Ovary (tissue), 9 donors: ENCODE data around the gene GLRA1. TPM values are rescaled to one million over a fixed set of nuclear protein-coding genes. Genes with fewer than 3 reads are reported as not detected.

Source experiments
- DNase-seq, 5 donors: peaks; one replicate each; pipeline ENCODE4 v3.0.0-alpha.2; 2019 to 2020
- H3K27ac ChIP-seq, 2 donors: fragments of 200-600 bp; one replicate each; pipeline versions ENCODE4 v1.5.1 to v1.8.0; 2019 to 2022
- H3K27me3 ChIP-seq: fragments of 200-600 bp; one replicate; pipeline ENCODE4 v1.8.0; 2022
- H3K36me3 ChIP-seq: fragments of 200-600 bp; sonication (generic); one replicate; pipeline ENCODE4 v1.5.1; 2019
- H3K4me1 ChIP-seq: one replicate; pipeline ENCODE4 v1.8.1; 2013; ENCODE audit warnings: mild to moderate bottlenecking, moderate library complexity; ENCODE audit not compliant: insufficient read depth
- H3K4me3 ChIP-seq: fragments of 200-600 bp; sonication (generic); one replicate; pipeline ENCODE4 v1.5.1; 2017
- H3K9me3 ChIP-seq, 2 donors: fragments of 200-600 bp in 1 of 2; sonication (generic) in 1 of 2; one replicate each; pipeline versions ENCODE4 v1.5.1 to v1.8.1; 2013 to 2019; ENCODE audit warnings: mild to moderate bottlenecking in 1 of 2, moderate library complexity in 1 of 2
- EP300 ChIP-seq: sonication (generic); formaldehyde crosslinking; IDR thresholded peaks from one replicate; pipeline ENCODE4 v1.6.1; 2017; ENCODE audit warnings: antibody characterized with exemption
- POLR2A ChIP-seq: fragments of 450-650 bp; IDR thresholded peaks from one replicate; pipeline ENCODE4 v1.6.1; 2017; ENCODE audit warnings: antibody characterized with exemption, mild to moderate bottlenecking, moderate library complexity
- WGBS, 3 donors: extraction: QIAGEN DNeasy Blood & Tissue Kit in 1 of 3; methylation state at CpG; one replicate each; pipeline versions ENCODE4 v1.1.5 to v1.1.7; 2013 to 2017; 5-methylcytosine and 5-hydroxymethylcytosine counted together
- intact Hi-C, 4 donors: fragments of 100-400 bp; cut with DNase I; formaldehyde crosslinking; loops; one replicate each; pipeline versions ENCODE4 v1.11.0 to v1.15.1; 2022 to 2023
- polyA plus RNA-seq, 2 donors: library from polyadenylated mRNA; stranded (reverse); fragments of 200-250 nt in 1 of 2; fragments of 350-450 nt in 1 of 2; fragmentation: Illumina TruSeq in 1 of 2; extraction: RNeasy Lipid Tissue Mini Kit (QIAGEN cat#74804) in 1 of 2; gene quantifications; one replicate each; pipeline ENCODE4 v1.2.3, GENCODE V29; 2013 to 2014
- total RNA-seq, 7 donors: library from RNA; depleted of rRNA in 2 of 7; stranded (reverse); fragments of >200 nt in 2 of 7; fragmentation: NEBNext Ultra II Directional in 3 of 7; extraction: Animal tissue kit (Norgen Biotek cat#: 25700) in 3 of 7; gene quantifications; one replicate each; pipeline versions ENCODE4 v1.1.0 to v1.2.4, GENCODE V29; 2016 to 2023
- TF ChIP-seq, protein P1 (sequence below), 3 donors: fragments of 450-650 bp in 2 of 3; fragments of 200-600 bp in 1 of 3; IDR thresholded peaks; one replicate each; pipeline versions ENCODE4 v1.5.1 to v1.8.0; 2016 to 2022; ENCODE audit warnings: antibody characterized with exemption in 3 of 3, mild to moderate bottlenecking in 1 of 3
- donor health status: DM: no; HTN: no; CAD: no; lungs with moderate emphysema.
- donor health status: DM: no; HTN: no; CAD: no.
- donor health status: Bipolar disorder and iron deficiency.
- donor health status: DM: yes; HTN: yes; CAD: no.
- donor health status: DM: no; HTN: no; CAD: no.
- donor health status: DM: yes; HTN: yes; CAD: no.

GLRA1 gene
- total and polyA plus RNA-seq, 9 donors = not detected

DNA sequence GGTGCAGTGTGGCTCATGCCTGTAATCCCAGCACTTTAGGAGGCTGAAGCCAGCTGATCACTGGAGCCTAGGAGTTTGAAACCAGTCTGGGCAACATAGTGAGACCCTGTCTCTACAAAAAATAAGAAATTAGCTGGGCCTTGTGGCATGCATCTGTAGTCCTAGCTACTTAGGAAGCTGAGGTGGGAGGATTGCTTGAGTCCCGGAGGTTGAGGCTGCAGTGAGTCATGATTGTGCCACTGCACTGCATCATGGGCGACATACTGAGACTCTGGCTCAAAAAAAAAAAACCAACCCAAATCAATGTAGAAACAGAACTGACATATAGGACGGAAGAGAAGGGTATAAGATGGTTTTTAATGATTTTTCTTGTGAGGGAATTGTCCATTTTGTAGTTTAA, 125.2 kb downstream of the GLRA1 start:
- intact Hi-C loops = no loop called here
- no peak for DNase-seq
- no peak overlapping the region for H3K27ac ChIP-seq
- no peak overlapping the region for H3K4me3 ChIP-seq
- TF ChIP-seq POLR2A = no peak
- no peak for TF ChIP-seq EP300
- TF ChIP-seq, protein P1, sequence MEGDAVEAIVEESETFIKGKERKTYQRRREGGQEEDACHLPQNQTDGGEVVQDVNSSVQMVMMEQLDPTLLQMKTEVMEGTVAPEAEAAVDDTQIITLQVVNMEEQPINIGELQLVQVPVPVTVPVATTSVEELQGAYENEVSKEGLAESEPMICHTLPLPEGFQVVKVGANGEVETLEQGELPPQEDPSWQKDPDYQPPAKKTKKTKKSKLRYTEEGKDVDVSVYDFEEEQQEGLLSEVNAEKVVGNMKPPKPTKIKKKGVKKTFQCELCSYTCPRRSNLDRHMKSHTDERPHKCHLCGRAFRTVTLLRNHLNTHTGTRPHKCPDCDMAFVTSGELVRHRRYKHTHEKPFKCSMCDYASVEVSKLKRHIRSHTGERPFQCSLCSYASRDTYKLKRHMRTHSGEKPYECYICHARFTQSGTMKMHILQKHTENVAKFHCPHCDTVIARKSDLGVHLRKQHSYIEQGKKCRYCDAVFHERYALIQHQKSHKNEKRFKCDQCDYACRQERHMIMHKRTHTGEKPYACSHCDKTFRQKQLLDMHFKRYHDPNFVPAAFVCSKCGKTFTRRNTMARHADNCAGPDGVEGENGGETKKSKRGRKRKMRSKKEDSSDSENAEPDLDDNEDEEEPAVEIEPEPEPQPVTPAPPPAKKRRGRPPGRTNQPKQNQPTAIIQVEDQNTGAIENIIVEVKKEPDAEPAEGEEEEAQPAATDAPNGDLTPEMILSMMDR (IDR thresholded peaks at IDR 0.05) = no peak
- 74 to 83% (median 83%) methylated on average over 3 of the region's 3 CpGs for WGBS, 3 donors
- H3K9me3 ChIP-seq = no peaks in the 10 kb centered on the region
- H3K4me1 ChIP-seq = no peaks in the 10 kb centered on the region
- no peaks in the 10 kb centered on the region for H3K27me3 ChIP-seq
- H3K36me3 ChIP-seq = no peaks in the 10 kb centered on the region

DNA sequence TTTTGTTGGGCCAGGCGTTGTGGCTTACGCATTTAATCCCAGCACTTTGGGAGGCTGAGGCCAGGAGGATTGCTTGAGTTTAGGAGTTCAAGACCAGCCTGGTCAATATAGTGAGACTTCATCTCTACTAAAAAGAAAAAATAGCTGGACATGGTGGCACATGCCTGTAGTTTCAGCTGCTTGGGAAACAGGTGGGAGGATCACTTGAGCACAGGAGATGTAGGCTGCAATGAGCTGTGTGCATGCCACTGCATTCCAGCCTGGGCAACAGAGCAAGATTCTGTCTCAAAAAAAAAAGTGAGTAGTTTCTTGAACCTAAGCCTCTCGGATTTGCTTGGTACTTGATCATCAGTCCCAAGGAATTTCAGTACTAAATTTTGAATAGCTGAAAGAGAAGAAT, 126.0 kb downstream of the GLRA1 start:
- Histone ChIP-seq H3K4me3 (no peak overlapping the region), H3K4me1 (no peaks in the 10 kb centered on the region), H3K27me3 (no peaks in the 10 kb centered on the region), H3K27ac (no peak overlapping the region), H3K9me3 (no peaks in the 10 kb centered on the region), H3K36me3 (no peaks in the 10 kb centered on the region)
- no peak for DNase-seq
- TF ChIP-seq, protein P1 (IDR thresholded peaks at IDR 0.05) = no peak
- TF ChIP-seq POLR2A = no peak
- no peak for TF ChIP-seq EP300
- intact Hi-C loops = no loop called here
- 93 to 96% (median 94%) methylated on average over 3 of the region's 3 CpGs for WGBS, 3 donors

GRCh38 chr5:151795426-151795825, 129.2 kb downstream of the GLRA1 start:
- intact Hi-C loops = no loop called here
- no peaks in the 10 kb centered on the region for H3K9me3 ChIP-seq
- H3K36me3 ChIP-seq = no peaks in the 10 kb centered on the region
- no peak overlapping the region for H3K27ac ChIP-seq
- no peaks in the 10 kb centered on the region for H3K27me3 ChIP-seq
- WGBS, 3 donors = 85 to 91% (median 86%) methylated on average over 1 of the region's 1 CpG
- DNase-seq = no peak
- H3K4me3 ChIP-seq = no peak overlapping the region
- TF ChIP-seq, protein P1 (IDR thresholded peaks at IDR 0.05) = no peak
- TF ChIP-seq EP300 = no peak
- no peak for TF ChIP-seq POLR2A
- H3K4me1 ChIP-seq = no peaks in the 10 kb centered on the region

GRCh38 chr5:151793358-151793757, 131.3 kb downstream of the GLRA1 start:
- no peaks in the 10 kb centered on the region for H3K9me3 ChIP-seq
- H3K36me3 ChIP-seq = no peaks in the 10 kb centered on the region
- H3K4me1 ChIP-seq = no peaks in the 10 kb centered on the region
- no peaks in the 10 kb centered on the region for H3K27me3 ChIP-seq
- no peak overlapping the region for H3K4me3 ChIP-seq
- TF ChIP-seq, protein P1 (IDR thresholded peaks at IDR 0.05) = no peak
- TF ChIP-seq POLR2A (no peak), EP300 (no peak)
- no peak for DNase-seq
- H3K27ac ChIP-seq = no peak overlapping the region
- intact Hi-C loops = no loop called here
- WGBS, 3 donors = 90 to 92% (median 90%) methylated on average over 3 of the region's 3 CpGs

- Histone ChIP-seq H3K4me1 (peaks cover 4% of the 10 kb centered on the region), H3K4me3 (no peak overlapping the region), H3K9me3 (no peaks in the 10 kb centered on the region), H3K27me3 (no peaks in the 10 kb centered on the region), H3K36me3 (no peaks in the 10 kb centered on the region), H3K27ac (no peak overlapping the region)
- TF ChIP-seq, protein P1 (IDR thresholded peaks at IDR 0.05) = no peak
- TF ChIP-seq POLR2A = no peak
- TF ChIP-seq EP300 = no peak
- WGBS, 3 donors = 44 to 54% (median 51%) methylated on average over 6 of the region's 6 CpGs
- intact Hi-C loops = no loop called here
- no peak for DNase-seq
Observed at GRCh38 chr5:151787817-151788216, 136.8 kb downstream of the GLRA1 start.
